ENCODE measurements around the gene SUMO2. TPM values are rescaled to one million over a fixed set of nuclear protein-coding genes. Genes with fewer than 3 reads are reported as not detected.
A peak's percentile ranks its signal among the peaks of the same experiment; 100 is the strongest.

SUMO2 gene
- total RNA-seq, 2 experiments from 2014 or later, result 286 to 628 TPM

GRCh38 chr17:75181110-75181509, 1.6 kb downstream of the SUMO2 start:
- POLR2A ChIA-PET, result interaction anchor here (0.5 to 1.3 kb wide), 5 partner anchors 8 to 85 kb away, joined by 3 to 7 read pairs (median 4); no protein-coding TSS in a partner anchor
- no peak for DNase-seq (ENCODE audit: low spot score)
- intact Hi-C loops (cut with micrococcal nuclease; ENCODE audit: unreplicated experiment), result no loop called here
- Histone ChIP-seq H3K4me3 (ENCODE audit: low read depth, low read length, poor library complexity, severe bottlenecking) (peak overlapping the region; percentile 88), H3K79me2 (ENCODE audit: insufficient read depth, low read depth, low read length) (peaks cover 66% of the 10 kb centered on the region), H3K36me3 (ENCODE audit: insufficient read depth, low read length) (peaks cover 61% of the 10 kb centered on the region), H4K20me1 (ENCODE audit: insufficient read depth, low read length) (peaks cover 10% of the 10 kb centered on the region), H3K9me3 (ENCODE audit: low read length) (no peaks in the 10 kb centered on the region), H3K4me1 (ENCODE audit: insufficient read depth, low read length, poor library complexity, severe bottlenecking) (peaks cover 24% of the 10 kb centered on the region), H3K4me2 (ENCODE audit: low read length) (peak overlapping the region; percentile 81), H3K27ac (ENCODE audit: low read depth, low read length, poor library complexity, severe bottlenecking) (peak overlapping the region; percentile 91), H2AFZ (ENCODE audit: low read length) (no peak overlapping the region), H3K9me2 (ENCODE audit: insufficient read depth, low read length) (no peaks in the 10 kb centered on the region)
- TF ChIP-seq CTCF (conservative IDR thresholded peaks at IDR 0.05; ENCODE audit: low read length) (no peak), EZH2phosphoT487 (IDR thresholded peaks at IDR 0.05; ENCODE audit: borderline replicate concordance, low read depth, low read length) (no peak)
- CTCF ChIA-PET (ENCODE audit: unreplicated experiment), result interaction anchor here (0.6 to 0.7 kb wide), 2 partner anchors 9 to 422 kb away, joined by 4 to 6 read pairs; no protein-coding TSS in a partner anchor
- BruUV-seq (replicated peaks), result TSS peak; percentile 71

- no peaks in the 10 kb centered on the region for H3K9me3 ChIP-seq (ENCODE audit: low read length)
- H3K9me2 ChIP-seq (ENCODE audit: insufficient read depth, low read length), result no peaks in the 10 kb centered on the region
- H3K27ac ChIP-seq (ENCODE audit: low read depth, low read length, poor library complexity, severe bottlenecking), result no peak overlapping the region
- ChIA-PET CTCF (ENCODE audit: unreplicated experiment) (no interaction called here), POLR2A (interaction anchor here (0.6 to 0.7 kb wide), 2 partner anchors 34 to 124 kb away, joined by 3 read pairs; no protein-coding TSS in a partner anchor)
- no peak overlapping the region for H3K4me3 ChIP-seq (ENCODE audit: low read depth, low read length, poor library complexity, severe bottlenecking)
- TF ChIP-seq EZH2phosphoT487 (IDR thresholded peaks at IDR 0.05; ENCODE audit: borderline replicate concordance, low read depth, low read length) (no peak), CTCF (conservative IDR thresholded peaks at IDR 0.05; ENCODE audit: low read length) (no peak)
- no peak overlapping the region for H2AFZ ChIP-seq (ENCODE audit: low read length)
- H3K4me2 ChIP-seq (ENCODE audit: low read length), result no peak overlapping the region
- peaks cover 21% of the 10 kb centered on the region for H3K4me1 ChIP-seq (ENCODE audit: insufficient read depth, low read length, poor library complexity, severe bottlenecking)
- H4K20me1 ChIP-seq (ENCODE audit: insufficient read depth, low read length), result peaks cover 10% of the 10 kb centered on the region
- intact Hi-C loops (cut with micrococcal nuclease; ENCODE audit: unreplicated experiment), result no loop called here
- DNase-seq (ENCODE audit: low spot score), result no peak
- H3K36me3 ChIP-seq (ENCODE audit: insufficient read depth, low read length), result peaks cover 88% of the 10 kb centered on the region
- peaks cover 77% of the 10 kb centered on the region for H3K79me2 ChIP-seq (ENCODE audit: insufficient read depth, low read depth, low read length)
- no TSS peak for BruUV-seq (replicated peaks)
Measured at GRCh38 chr17:75178453-75178852, 4.3 kb downstream of the SUMO2 start.

- no peak overlapping the region for H3K4me3 ChIP-seq (ENCODE audit: low read depth, low read length, poor library complexity, severe bottlenecking)
- peaks cover 99% of the 10 kb centered on the region for H3K36me3 ChIP-seq (ENCODE audit: insufficient read depth, low read length)
- CTCF ChIA-PET (ENCODE audit: unreplicated experiment), result interaction anchor here (0.9 kb wide), 1 partner anchor 63 kb away, joined by 3 read pairs; no protein-coding TSS in a partner anchor
- no peaks in the 10 kb centered on the region for H3K9me2 ChIP-seq (ENCODE audit: insufficient read depth, low read length)
- no peak overlapping the region for H3K4me2 ChIP-seq (ENCODE audit: low read length)
- no peak overlapping the region for H2AFZ ChIP-seq (ENCODE audit: low read length)
- H4K20me1 ChIP-seq (ENCODE audit: insufficient read depth, low read length), result peaks cover 10% of the 10 kb centered on the region
- no peaks in the 10 kb centered on the region for H3K9me3 ChIP-seq (ENCODE audit: low read length)
- POLR2A ChIA-PET, result interaction anchor here (0.7 to 1.8 kb wide), 4 partner anchors 28 to 1627 kb away, joined by 3 to 6 read pairs (median 3); no protein-coding TSS in a partner anchor
- intact Hi-C loops (cut with micrococcal nuclease; ENCODE audit: unreplicated experiment), result no loop called here
- TF ChIP-seq CTCF (conservative IDR thresholded peaks at IDR 0.05; ENCODE audit: low read length), result no peak
- TF ChIP-seq EZH2phosphoT487 (IDR thresholded peaks at IDR 0.05; ENCODE audit: borderline replicate concordance, low read depth, low read length), result no peak
- H3K27ac ChIP-seq (ENCODE audit: low read depth, low read length, poor library complexity, severe bottlenecking), result no peak overlapping the region
- H3K79me2 ChIP-seq (ENCODE audit: insufficient read depth, low read depth, low read length), result peaks cover 80% of the 10 kb centered on the region
- peaks cover 19% of the 10 kb centered on the region for H3K4me1 ChIP-seq (ENCODE audit: insufficient read depth, low read length, poor library complexity, severe bottlenecking)
- DNase-seq (ENCODE audit: low spot score), result no peak
- no TSS peak for BruUV-seq (replicated peaks)
Measured at GRCh38 chr17:75176625-75177024, 6.1 kb downstream of the SUMO2 start.

Data from OCI-LY7 (cell line).